Liver (tissue), 9 donors: ENCODE results near the gene PSD. TPM values are rescaled to one million over a fixed set of nuclear protein-coding genes. Genes with fewer than 3 reads are reported as not detected.

Source experiments
- DNase-seq: peaks from one replicate; pipeline ENCODE4 v3.0.0-alpha.2; 2017; ENCODE audit warnings: low spot score
- H3K27ac ChIP-seq, 2 donors: one replicate each; pipeline ENCODE4 v1.7.0; 2013; ENCODE audit warnings: inconsistent platforms in 2 of 2, low read length in 2 of 2, control low read depth in 1 of 2, low read depth in 1 of 2, mild to moderate bottlenecking in 1 of 2
- H3K27me3 ChIP-seq, 4 donors: one replicate each; pipeline versions ENCODE4 v1.6.1 to v1.7.0; 2013; ENCODE audit warnings: low read length in 3 of 4, inconsistent platforms in 1 of 4, mild to moderate bottlenecking in 1 of 4, moderate library complexity in 1 of 4; ENCODE audit not compliant: control insufficient read depth in 4 of 4, insufficient read depth in 4 of 4
- H3K36me3 ChIP-seq, 4 donors: one replicate each; pipeline versions ENCODE4 v1.6.1 to v1.7.0; 2013; ENCODE audit warnings: low read length in 3 of 4, mild to moderate bottlenecking in 3 of 4, low read depth in 1 of 4, moderate library complexity in 1 of 4; ENCODE audit not compliant: control insufficient read depth in 4 of 4, insufficient read depth in 3 of 4
- H3K4me1 ChIP-seq, 4 donors: one replicate each; pipeline versions ENCODE4 v1.6.1 to v1.7.0; 2013; ENCODE audit warnings: low read length in 3 of 4, mild to moderate bottlenecking in 3 of 4, moderate library complexity in 1 of 4; ENCODE audit not compliant: control insufficient read depth in 4 of 4, insufficient read depth in 4 of 4
- H3K4me3 ChIP-seq, 3 donors: one replicate each; pipeline versions ENCODE4 v1.6.1 to v1.7.0; 2013; ENCODE audit warnings: low read length in 3 of 3, control low read depth in 1 of 3, low read depth in 1 of 3, mild to moderate bottlenecking in 1 of 3
- H3K9ac ChIP-seq, 2 donors: one replicate each; pipeline ENCODE4 v1.7.0; 2013; ENCODE audit warnings: low read length in 2 of 2, mild to moderate bottlenecking in 2 of 2, moderate library complexity in 2 of 2, control low read depth in 1 of 2, low read depth in 1 of 2
- H3K9me3 ChIP-seq, 4 donors: one replicate each; pipeline versions ENCODE4 v1.6.1 to v1.7.0; 2013; ENCODE audit warnings: low read length in 3 of 4; ENCODE audit not compliant: control insufficient read depth in 4 of 4
- ATF3 ChIP-seq: IDR thresholded peaks from 2 replicates; pipeline ENCODE4 v1.6.1; 2016; ENCODE audit warnings: antibody characterized with exemption
- EGR1 ChIP-seq, 2 donors: IDR thresholded peaks; 2 replicates each; pipeline ENCODE4 v1.6.1; 2016 to 2018; ENCODE audit warnings: antibody characterized with exemption in 2 of 2, low read depth in 2 of 2
- FOXA2 ChIP-seq: IDR thresholded peaks from 2 replicates; pipeline ENCODE4 v1.6.1; 2016; ENCODE audit warnings: antibody characterized with exemption
- GABPA ChIP-seq, 2 donors: IDR thresholded peaks in 1 of 2; conservative IDR thresholded peaks in 1 of 2; 2 replicates each; pipeline ENCODE4 v1.6.1; 2016; ENCODE audit warnings: antibody characterized with exemption in 2 of 2, mild to moderate bottlenecking in 1 of 2, moderate library complexity in 1 of 2
- JUND ChIP-seq, 2 donors: IDR thresholded peaks; 2 replicates each; pipeline ENCODE4 v1.6.1; 2016; ENCODE audit warnings: antibody characterized with exemption in 2 of 2
- RAD21 ChIP-seq, 2 donors: IDR thresholded peaks; 2 replicates each; pipeline ENCODE4 v1.6.1; 2016; ENCODE audit warnings: antibody characterized with exemption in 2 of 2, mild to moderate bottlenecking in 2 of 2
- RXRA ChIP-seq, 2 donors: IDR thresholded peaks; 2 replicates each; pipeline ENCODE4 v1.6.1; 2017 to 2018; ENCODE audit warnings: antibody characterized with exemption in 2 of 2, mild to moderate bottlenecking in 1 of 2
- SP1 ChIP-seq: IDR thresholded peaks from 2 replicates; pipeline ENCODE4 v1.6.1; 2018; ENCODE audit warnings: antibody characterized with exemption, mild to moderate bottlenecking
- TAF1 ChIP-seq: conservative IDR thresholded peaks from 2 replicates; pipeline ENCODE4 v1.6.1; 2016; ENCODE audit warnings: antibody characterized with exemption, mild to moderate bottlenecking
- WGBS: extraction: QIAGEN DNeasy Blood & Tissue Kit; methylation state at CpG from one replicate; pipeline ENCODE4 v1.1.7; 2013; 5-methylcytosine and 5-hydroxymethylcytosine counted together
- polyA plus RNA-seq, 2 donors: library from polyadenylated mRNA; stranded (reverse) in 1 of 2; unstranded in 1 of 2; fragments of 200-250 nt in 1 of 2; fragments of >200 nt in 1 of 2; fragmentation: Nextera tagmentation in 1 of 2; extraction: Ambion mirVana in 1 of 2; gene quantifications; one replicate each; pipeline versions ENCODE4 v1.2.1 to v1.2.3, GENCODE V29; 2013 to 2015
- total RNA-seq, 2 donors: library from RNA; depleted of rRNA; stranded (reverse); fragments of >200 nt; gene quantifications; one replicate each; pipeline ENCODE4 v1.2.3, GENCODE V29; 2014
- TF ChIP-seq, protein P1 (sequence below): fragments of 150-350 bp; IDR thresholded peaks from 2 replicates; pipeline ENCODE4 v1.5.1; 2017; ENCODE audit warnings: improper control_type of control experiment, low read depth, low read length; ENCODE audit not compliant: missing input control
- TF ChIP-seq, protein P2 (sequence below): IDR thresholded peaks from 2 replicates; pipeline ENCODE4 v1.6.1; 2016; ENCODE audit warnings: antibody characterized with exemption
- TF ChIP-seq, protein P3 (sequence below): IDR thresholded peaks from 2 replicates; pipeline ENCODE4 v1.6.1; 2016; ENCODE audit warnings: antibody characterized with exemption
- TF ChIP-seq, protein P4 (sequence below): IDR thresholded peaks from 2 replicates; pipeline ENCODE4 v1.6.1; 2016; ENCODE audit warnings: antibody characterized with exemption, mild to moderate bottlenecking
- donor health status: healthy.
- donor health status: healthy.
- donor health status: healthy.
- donor health status: healthy.
- donor health status: healthy.

The PSD gene
- total and polyA plus RNA-seq, 4 donors = 0.56 to 1.3 (median 0.71) TPM

DNA sequence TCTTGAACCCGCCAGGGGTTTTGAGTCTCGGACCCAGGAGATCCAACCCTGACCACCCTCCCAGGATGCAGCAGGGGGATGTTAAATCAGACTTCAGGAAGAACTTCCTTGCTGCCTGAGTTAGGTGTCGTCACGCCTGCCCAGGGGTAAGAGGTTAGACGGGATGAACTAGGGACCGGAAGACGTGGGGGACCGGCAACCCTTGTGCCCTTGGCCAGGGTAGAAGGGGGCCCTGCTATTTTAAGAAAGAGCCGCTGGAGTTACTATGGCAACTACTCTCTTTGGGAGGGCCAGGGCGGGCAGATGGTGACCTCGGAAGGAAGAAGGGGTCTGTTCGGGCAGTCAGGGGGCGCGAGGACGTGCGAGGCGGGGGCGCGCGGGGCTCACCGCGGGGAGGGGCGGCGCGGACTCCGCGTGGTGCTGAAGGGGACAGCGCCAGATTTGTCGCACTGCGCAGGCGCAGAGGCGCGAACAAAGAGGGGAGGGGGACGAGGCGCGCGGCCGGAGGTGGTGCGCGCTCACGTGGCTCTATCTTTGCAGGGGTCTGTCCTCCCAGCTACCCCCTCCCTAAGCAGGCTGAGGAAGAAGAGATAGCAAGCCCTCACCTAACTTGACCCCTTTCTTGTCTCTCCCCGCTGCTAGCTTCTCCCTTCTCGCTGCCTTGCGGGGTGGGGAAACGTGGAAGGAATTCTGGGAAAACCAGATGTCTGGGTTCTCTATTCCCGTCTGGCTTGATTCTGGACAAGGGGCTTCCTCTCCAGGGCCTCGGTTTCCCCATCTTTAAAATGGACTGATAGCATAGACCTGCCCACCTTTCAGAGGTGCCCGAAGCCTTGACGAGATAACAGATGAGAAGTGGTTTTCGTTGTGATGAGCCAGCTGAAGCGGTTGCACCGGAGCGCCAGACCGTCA, 940 bp upstream of the PSD start:
- no peaks in the 10 kb centered on the region for H3K27me3 ChIP-seq
- H3K9ac ChIP-seq = no peak overlapping the region

GRCh38 chr10:102416695-102417094, 1.9 kb downstream of the PSD start:
- H3K4me3 ChIP-seq = no peak overlapping the region
- H3K9me3 ChIP-seq = no peaks in the 10 kb centered on the region
- H3K9ac ChIP-seq = no peak overlapping the region
- peaks cover 0 to 9% (median 3%) of the 10 kb centered on the region in 4 donors for H3K27me3 ChIP-seq
- DNase-seq = no peak
- H3K36me3 ChIP-seq = no peaks in the 10 kb centered on the region
- WGBS = 84% methylated on average over 20 of the region's 20 CpGs
- TF ChIP-seq RXRA (IDR thresholded peaks at IDR 0.05) = no peak
- TF ChIP-seq TAF1 = no peak
- TF ChIP-seq, protein P1, sequence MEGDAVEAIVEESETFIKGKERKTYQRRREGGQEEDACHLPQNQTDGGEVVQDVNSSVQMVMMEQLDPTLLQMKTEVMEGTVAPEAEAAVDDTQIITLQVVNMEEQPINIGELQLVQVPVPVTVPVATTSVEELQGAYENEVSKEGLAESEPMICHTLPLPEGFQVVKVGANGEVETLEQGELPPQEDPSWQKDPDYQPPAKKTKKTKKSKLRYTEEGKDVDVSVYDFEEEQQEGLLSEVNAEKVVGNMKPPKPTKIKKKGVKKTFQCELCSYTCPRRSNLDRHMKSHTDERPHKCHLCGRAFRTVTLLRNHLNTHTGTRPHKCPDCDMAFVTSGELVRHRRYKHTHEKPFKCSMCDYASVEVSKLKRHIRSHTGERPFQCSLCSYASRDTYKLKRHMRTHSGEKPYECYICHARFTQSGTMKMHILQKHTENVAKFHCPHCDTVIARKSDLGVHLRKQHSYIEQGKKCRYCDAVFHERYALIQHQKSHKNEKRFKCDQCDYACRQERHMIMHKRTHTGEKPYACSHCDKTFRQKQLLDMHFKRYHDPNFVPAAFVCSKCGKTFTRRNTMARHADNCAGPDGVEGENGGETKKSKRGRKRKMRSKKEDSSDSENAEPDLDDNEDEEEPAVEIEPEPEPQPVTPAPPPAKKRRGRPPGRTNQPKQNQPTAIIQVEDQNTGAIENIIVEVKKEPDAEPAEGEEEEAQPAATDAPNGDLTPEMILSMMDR = no peak
- TF ChIP-seq, protein P2, sequence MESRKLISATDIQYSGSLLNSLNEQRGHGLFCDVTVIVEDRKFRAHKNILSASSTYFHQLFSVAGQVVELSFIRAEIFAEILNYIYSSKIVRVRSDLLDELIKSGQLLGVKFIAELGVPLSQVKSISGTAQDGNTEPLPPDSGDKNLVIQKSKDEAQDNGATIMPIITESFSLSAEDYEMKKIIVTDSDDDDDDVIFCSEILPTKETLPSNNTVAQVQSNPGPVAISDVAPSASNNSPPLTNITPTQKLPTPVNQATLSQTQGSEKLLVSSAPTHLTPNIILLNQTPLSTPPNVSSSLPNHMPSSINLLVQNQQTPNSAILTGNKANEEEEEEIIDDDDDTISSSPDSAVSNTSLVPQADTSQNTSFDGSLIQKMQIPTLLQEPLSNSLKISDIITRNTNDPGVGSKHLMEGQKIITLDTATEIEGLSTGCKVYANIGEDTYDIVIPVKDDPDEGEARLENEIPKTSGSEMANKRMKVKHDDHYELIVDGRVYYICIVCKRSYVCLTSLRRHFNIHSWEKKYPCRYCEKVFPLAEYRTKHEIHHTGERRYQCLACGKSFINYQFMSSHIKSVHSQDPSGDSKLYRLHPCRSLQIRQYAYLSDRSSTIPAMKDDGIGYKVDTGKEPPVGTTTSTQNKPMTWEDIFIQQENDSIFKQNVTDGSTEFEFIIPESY = no peak
- TF ChIP-seq RAD21 (IDR thresholded peaks at IDR 0.05) = no peak
- no peak for TF ChIP-seq SP1
- no peak for TF ChIP-seq EGR1 (IDR thresholded peaks at IDR 0.05; ENCODE audit: low read depth in 2 of 2)
- TF ChIP-seq FOXA2 = no peak
- TF ChIP-seq, protein P3, sequence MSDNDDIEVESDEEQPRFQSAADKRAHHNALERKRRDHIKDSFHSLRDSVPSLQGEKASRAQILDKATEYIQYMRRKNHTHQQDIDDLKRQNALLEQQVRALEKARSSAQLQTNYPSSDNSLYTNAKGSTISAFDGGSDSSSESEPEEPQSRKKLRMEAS = no peak
- TF ChIP-seq, protein P4, sequence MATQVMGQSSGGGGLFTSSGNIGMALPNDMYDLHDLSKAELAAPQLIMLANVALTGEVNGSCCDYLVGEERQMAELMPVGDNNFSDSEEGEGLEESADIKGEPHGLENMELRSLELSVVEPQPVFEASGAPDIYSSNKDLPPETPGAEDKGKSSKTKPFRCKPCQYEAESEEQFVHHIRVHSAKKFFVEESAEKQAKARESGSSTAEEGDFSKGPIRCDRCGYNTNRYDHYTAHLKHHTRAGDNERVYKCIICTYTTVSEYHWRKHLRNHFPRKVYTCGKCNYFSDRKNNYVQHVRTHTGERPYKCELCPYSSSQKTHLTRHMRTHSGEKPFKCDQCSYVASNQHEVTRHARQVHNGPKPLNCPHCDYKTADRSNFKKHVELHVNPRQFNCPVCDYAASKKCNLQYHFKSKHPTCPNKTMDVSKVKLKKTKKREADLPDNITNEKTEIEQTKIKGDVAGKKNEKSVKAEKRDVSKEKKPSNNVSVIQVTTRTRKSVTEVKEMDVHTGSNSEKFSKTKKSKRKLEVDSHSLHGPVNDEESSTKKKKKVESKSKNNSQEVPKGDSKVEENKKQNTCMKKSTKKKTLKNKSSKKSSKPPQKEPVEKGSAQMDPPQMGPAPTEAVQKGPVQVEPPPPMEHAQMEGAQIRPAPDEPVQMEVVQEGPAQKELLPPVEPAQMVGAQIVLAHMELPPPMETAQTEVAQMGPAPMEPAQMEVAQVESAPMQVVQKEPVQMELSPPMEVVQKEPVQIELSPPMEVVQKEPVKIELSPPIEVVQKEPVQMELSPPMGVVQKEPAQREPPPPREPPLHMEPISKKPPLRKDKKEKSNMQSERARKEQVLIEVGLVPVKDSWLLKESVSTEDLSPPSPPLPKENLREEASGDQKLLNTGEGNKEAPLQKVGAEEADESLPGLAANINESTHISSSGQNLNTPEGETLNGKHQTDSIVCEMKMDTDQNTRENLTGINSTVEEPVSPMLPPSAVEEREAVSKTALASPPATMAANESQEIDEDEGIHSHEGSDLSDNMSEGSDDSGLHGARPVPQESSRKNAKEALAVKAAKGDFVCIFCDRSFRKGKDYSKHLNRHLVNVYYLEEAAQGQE = no peak
- no peak for TF ChIP-seq ATF3
- TF ChIP-seq GABPA (IDR thresholded peaks at IDR 0.05 in 1 of 2, conservative IDR thresholded peaks at IDR 0.05 in 1 of 2) = no peak
- no peak for TF ChIP-seq JUND (IDR thresholded peaks at IDR 0.05)
- no peak overlapping the region for H3K27ac ChIP-seq
- H3K4me1 ChIP-seq = peaks cover 12 to 21% (median 15%) of the 10 kb centered on the region in 4 donors

More for the DNA sequence above, 940 bp upstream of the PSD start:
- no peaks in the 10 kb centered on the region for H3K9me3 ChIP-seq
- peak overlapping the region; percentile 86 to 91 (median 87) for H3K4me3 ChIP-seq
- WGBS = 2% methylated on average over 54 of the region's 54 CpGs
- TF ChIP-seq, protein P3 = no peak
- TF ChIP-seq, protein P4 = peak; percentile 99
- H3K27ac ChIP-seq = no peak overlapping the region
- H3K4me1 ChIP-seq = peaks cover 12 to 42% (median 30%) of the 10 kb centered on the region in 4 donors
- peak; percentile 69 for DNase-seq
- H3K36me3 ChIP-seq = peaks cover 0 to 8% (median 0%) of the 10 kb centered on the region in 4 donors
